ENCODE results near the gene AGAP2.
"Not testable (repeated sequence)": the region's sequence is repeated elsewhere in the genome, so short reads cannot be mapped to it uniquely, and the experiment has no call there.

Gene AGAP2

GRCh38 chr12:57723630-57723962, 14.9 kb downstream of the AGAP2 start:
- DNase-seq (ENCODE audit: low read depth, low spot score) = no peak

- DNase-seq (ENCODE audit: low read depth, low spot score) = no peak
These were observed 15.6 kb downstream of the AGAP2 start for GRCh38 chr12:57722716-57723629.

GRCh38 chr12:57721846-57722608, 16.5 kb downstream of the AGAP2 start:
- not testable (repeated sequence) for DNase-seq (ENCODE audit: low read depth, low spot score)

- DNase-seq (ENCODE audit: low read depth, low spot score) = no peak
These were observed 17.6 kb downstream of the AGAP2 start for GRCh38 chr12:57720606-57721595.

- no peak for DNase-seq (ENCODE audit: low read depth, low spot score)
These were observed 18.6 kb downstream of the AGAP2 start for GRCh38 chr12:57719777-57720605.

GRCh38 chr12:57718641-57719528, 19.7 kb downstream of the AGAP2 start:
- DNase-seq (ENCODE audit: low read depth, low spot score) = no peak

- DNase-seq (ENCODE audit: low read depth, low spot score) = no peak
These were observed 20.5 kb downstream of the AGAP2 start for GRCh38 chr12:57717846-57718640.

- DNase-seq (ENCODE audit: low read depth, low spot score) = no peak
These were observed 21.4 kb downstream of the AGAP2 start for GRCh38 chr12:57717131-57717530.

- DNase-seq (ENCODE audit: low read depth, low spot score) = no peak
These were observed 22.2 kb downstream of the AGAP2 start for GRCh38 chr12:57716305-57716704.

GRCh38 chr12:57715786-57716185, 22.8 kb downstream of the AGAP2 start:
- DNase-seq (ENCODE audit: low read depth, low spot score) = no peak

- DNase-seq (ENCODE audit: low read depth, low spot score) = not testable (repeated sequence)
These were observed 23.4 kb downstream of the AGAP2 start for GRCh38 chr12:57715036-57715748.

GRCh38 chr12:57713209-57713608, 25.3 kb downstream of the AGAP2 start:
- DNase-seq (ENCODE audit: low read depth, low spot score) = no peak

GRCh38 chr12:57712701-57713100, 25.8 kb downstream of the AGAP2 start:
- no peak for DNase-seq (ENCODE audit: low read depth, low spot score)

- no peak for DNase-seq (ENCODE audit: low read depth, low spot score)
These were observed 30.2 kb downstream of the AGAP2 start for GRCh38 chr12:57708296-57708695.

- no peak for DNase-seq (ENCODE audit: low read depth, low spot score)
These were observed 31.3 kb downstream of the AGAP2 start for GRCh38 chr12:57707250-57707649.

GRCh38 chr12:57700317-57700716, 38.2 kb downstream of the AGAP2 start:
- no peak for DNase-seq (ENCODE audit: low read depth, low spot score)

GRCh38 chr12:57698414-57698813, 40.1 kb downstream of the AGAP2 start:
- no peak for DNase-seq (ENCODE audit: low read depth, low spot score)

GRCh38 chr12:57697076-57697475, 41.5 kb downstream of the AGAP2 start:
- DNase-seq (ENCODE audit: low read depth, low spot score) = no peak

Measured in activated naive CD8-positive, alpha-beta T cell treated with anti-CD3 and anti-CD28 coated beads, Interleukin-2, amount 50 U/mL, for 16 hours (primary cell).